ENCODE data around the gene FOXJ3.

- TF ChIP-seq, protein P1, sequence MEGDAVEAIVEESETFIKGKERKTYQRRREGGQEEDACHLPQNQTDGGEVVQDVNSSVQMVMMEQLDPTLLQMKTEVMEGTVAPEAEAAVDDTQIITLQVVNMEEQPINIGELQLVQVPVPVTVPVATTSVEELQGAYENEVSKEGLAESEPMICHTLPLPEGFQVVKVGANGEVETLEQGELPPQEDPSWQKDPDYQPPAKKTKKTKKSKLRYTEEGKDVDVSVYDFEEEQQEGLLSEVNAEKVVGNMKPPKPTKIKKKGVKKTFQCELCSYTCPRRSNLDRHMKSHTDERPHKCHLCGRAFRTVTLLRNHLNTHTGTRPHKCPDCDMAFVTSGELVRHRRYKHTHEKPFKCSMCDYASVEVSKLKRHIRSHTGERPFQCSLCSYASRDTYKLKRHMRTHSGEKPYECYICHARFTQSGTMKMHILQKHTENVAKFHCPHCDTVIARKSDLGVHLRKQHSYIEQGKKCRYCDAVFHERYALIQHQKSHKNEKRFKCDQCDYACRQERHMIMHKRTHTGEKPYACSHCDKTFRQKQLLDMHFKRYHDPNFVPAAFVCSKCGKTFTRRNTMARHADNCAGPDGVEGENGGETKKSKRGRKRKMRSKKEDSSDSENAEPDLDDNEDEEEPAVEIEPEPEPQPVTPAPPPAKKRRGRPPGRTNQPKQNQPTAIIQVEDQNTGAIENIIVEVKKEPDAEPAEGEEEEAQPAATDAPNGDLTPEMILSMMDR (IDR thresholded peaks at IDR 0.05) = no peak
- no peak for TF ChIP-seq POLR2A (IDR thresholded peaks at IDR 0.05)
Measured at GRCh38 chr1:42148166-42148565, 186.9 kb downstream of the FOXJ3 start.
